Measurements from ENCODE around the gene HSP90B1. TPM values are rescaled to one million over a fixed set of nuclear protein-coding genes. Genes with fewer than 3 reads are reported as not detected.

HSP90B1 gene
- total RNA-seq, 2 donors from 2014 or later = 300 to 652 TPM

DNA sequence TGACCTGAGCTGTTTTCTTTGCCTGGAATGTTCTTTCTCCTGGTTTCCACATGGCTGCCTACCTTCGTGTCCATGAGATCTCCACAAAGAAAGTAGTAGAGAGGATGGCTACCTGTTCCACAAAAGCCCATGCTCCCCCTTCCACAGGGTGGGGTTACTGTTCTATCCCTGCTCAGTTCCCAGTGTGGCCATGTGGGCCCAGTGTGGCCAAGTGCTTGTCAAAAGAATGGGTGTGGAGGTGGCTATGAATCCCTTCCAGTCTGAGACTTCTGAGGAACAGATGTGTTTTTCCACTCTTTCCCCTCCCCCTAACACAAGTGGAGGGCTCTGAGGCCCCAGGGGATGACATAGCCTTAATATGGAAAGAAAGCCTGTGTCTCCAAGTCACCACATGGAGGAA is 26.2 kb upstream of the HSP90B1 start:
- no peak overlapping the region for H3K27ac ChIP-seq
- H3K4me1 ChIP-seq (replicated peaks) = no peaks in the 10 kb centered on the region
- DNase-seq (ENCODE audit: low spot score) = no peak
- H3K27me3 ChIP-seq (replicated peaks; ENCODE audit: insufficient read depth) = no peaks in the 10 kb centered on the region
- H3K36me3 ChIP-seq = no peaks in the 10 kb centered on the region
- H3K4me3 ChIP-seq = no peak overlapping the region
- 82% methylated on average over 1 of the region's 1 CpG for WGBS
- TF ChIP-seq POLR2A (IDR thresholded peaks at IDR 0.05) = no peak
- TF ChIP-seq CTCF (IDR thresholded peaks at IDR 0.05) = no peak
- no peak for TF ChIP-seq POLR2AphosphoS5 (IDR thresholded peaks at IDR 0.05)
- intact Hi-C loops (cut with DNase I) = no loop called here
- H3K9me3 ChIP-seq = no peaks in the 10 kb centered on the region

GRCh38 chr12:103905730-103906349 is 24.4 kb upstream of the HSP90B1 start:
- Histone ChIP-seq H3K36me3 (no peaks in the 10 kb centered on the region), H3K27ac (no peak overlapping the region), H3K9me3 (no peaks in the 10 kb centered on the region), H3K27me3 (replicated peaks; ENCODE audit: insufficient read depth) (no peaks in the 10 kb centered on the region), H3K4me1 (replicated peaks) (no peaks in the 10 kb centered on the region), H3K4me3 (no peak overlapping the region)
- no peak for TF ChIP-seq POLR2AphosphoS5 (IDR thresholded peaks at IDR 0.05)
- TF ChIP-seq POLR2A (IDR thresholded peaks at IDR 0.05) = no peak
- no peak for TF ChIP-seq CTCF (IDR thresholded peaks at IDR 0.05)
- intact Hi-C loops (cut with DNase I) = no loop called here
- 48% methylated on average over 4 of the region's 4 CpGs for WGBS
- DNase-seq (ENCODE audit: low spot score) = no peak

GRCh38 chr12:103908246-103908541 is 22.0 kb upstream of the HSP90B1 start:
- Histone ChIP-seq H3K36me3 (no peaks in the 10 kb centered on the region), H3K27ac (no peak overlapping the region)
- intact Hi-C loops (cut with DNase I) = no loop called here

GRCh38 chr12:103908877-103909276 is 21.3 kb upstream of the HSP90B1 start:
- H3K27me3 ChIP-seq (replicated peaks; ENCODE audit: insufficient read depth) = no peaks in the 10 kb centered on the region
- no peak overlapping the region for H3K4me3 ChIP-seq
- H3K36me3 ChIP-seq = no peaks in the 10 kb centered on the region
- no peaks in the 10 kb centered on the region for H3K9me3 ChIP-seq
- H3K4me1 ChIP-seq (replicated peaks) = no peaks in the 10 kb centered on the region
- 24% methylated on average over 2 of the region's 2 CpGs for WGBS
- no peak for DNase-seq (ENCODE audit: low spot score)
- intact Hi-C loops (cut with DNase I) = no loop called here
- no peak for TF ChIP-seq POLR2A (IDR thresholded peaks at IDR 0.05)
- no peak for TF ChIP-seq POLR2AphosphoS5 (IDR thresholded peaks at IDR 0.05)
- TF ChIP-seq CTCF (IDR thresholded peaks at IDR 0.05) = no peak
- H3K27ac ChIP-seq = no peak overlapping the region

More at GRCh38 chr12:103908246-103908541, 22.0 kb upstream of the HSP90B1 start:
- no peaks in the 10 kb centered on the region for H3K4me1 ChIP-seq (replicated peaks)
- H3K9me3 ChIP-seq = no peaks in the 10 kb centered on the region
- DNase-seq (ENCODE audit: low spot score) = no peak
- H3K4me3 ChIP-seq = no peak overlapping the region
- no peaks in the 10 kb centered on the region for H3K27me3 ChIP-seq (replicated peaks; ENCODE audit: insufficient read depth)
- TF ChIP-seq CTCF (IDR thresholded peaks at IDR 0.05) = no peak
- TF ChIP-seq POLR2A (IDR thresholded peaks at IDR 0.05) = no peak
- TF ChIP-seq POLR2AphosphoS5 (IDR thresholded peaks at IDR 0.05) = no peak

DNA sequence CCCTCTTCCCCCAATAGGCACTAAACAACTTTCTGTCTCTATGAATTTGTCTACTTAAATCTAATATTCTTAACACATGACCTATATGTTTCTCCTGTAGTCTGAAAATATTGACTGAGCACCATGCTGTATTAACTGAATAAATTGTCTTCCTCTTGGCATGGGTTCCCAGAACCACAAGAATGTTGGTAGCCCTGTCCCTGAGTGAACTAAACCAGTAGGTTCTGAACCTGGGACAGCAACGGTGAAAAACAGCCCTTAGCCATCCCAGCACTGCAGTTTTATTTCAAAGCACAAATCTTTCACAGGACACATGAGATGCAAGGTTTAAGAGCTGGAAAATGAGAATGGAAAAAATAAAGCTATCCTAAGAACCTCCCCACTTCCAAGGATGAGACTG is 20.4 kb upstream of the HSP90B1 start:
- intact Hi-C loops (cut with DNase I) = no loop called here
- no peaks in the 10 kb centered on the region for H3K4me1 ChIP-seq (replicated peaks)
- TF ChIP-seq POLR2A (IDR thresholded peaks at IDR 0.05) (no peak), POLR2AphosphoS5 (IDR thresholded peaks at IDR 0.05) (peak; percentile 38), CTCF (IDR thresholded peaks at IDR 0.05) (no peak)
- H3K27me3 ChIP-seq (replicated peaks; ENCODE audit: insufficient read depth) = no peaks in the 10 kb centered on the region
- no peaks in the 10 kb centered on the region for H3K9me3 ChIP-seq
- WGBS = 48% methylated on average over 1 of the region's 1 CpG
- peak; percentile 30 for DNase-seq (ENCODE audit: low spot score)
- H3K27ac ChIP-seq = no peak overlapping the region
- H3K4me3 ChIP-seq = no peak overlapping the region
- no peaks in the 10 kb centered on the region for H3K36me3 ChIP-seq
